Glutamatergic neuron (in vitro differentiated cells): ENCODE data around the gene SLC23A1. TPM values are rescaled to one million over a fixed set of nuclear protein-coding genes. Genes with fewer than 3 reads are reported as not detected.

Source experiments
- DNase-seq: peaks from one replicate; pipeline ENCODE4 v3.0.0; 2022
- H3K27ac Mint-ChIP-seq: one replicate; pipeline ENCODE4 v1.8.0; 2020; ENCODE audit warnings: mild to moderate bottlenecking, mixed read lengths, inconsistent platforms; ENCODE audit not compliant: unreplicated experiment
- H3K27me3 Mint-ChIP-seq: one replicate; pipeline ENCODE4 v1.8.0; 2020; ENCODE audit warnings: mild to moderate bottlenecking, moderate library complexity, mixed read lengths, inconsistent platforms; ENCODE audit not compliant: unreplicated experiment
- H3K36me3 Mint-ChIP-seq: one replicate; pipeline ENCODE4 v1.8.0; 2020; ENCODE audit warnings: mild to moderate bottlenecking, mixed read lengths, inconsistent platforms; ENCODE audit not compliant: unreplicated experiment
- H3K4me1 Mint-ChIP-seq: one replicate; pipeline ENCODE4 v1.8.0; 2020; ENCODE audit warnings: mild to moderate bottlenecking, low read depth, mixed read lengths, inconsistent platforms; ENCODE audit not compliant: unreplicated experiment
- H3K4me3 Mint-ChIP-seq: one replicate; pipeline ENCODE4 v1.8.0; 2020; ENCODE audit warnings: mild to moderate bottlenecking, mixed read lengths, inconsistent platforms; ENCODE audit not compliant: unreplicated experiment
- H3K9me3 Mint-ChIP-seq: one replicate; pipeline ENCODE4 v1.8.0; 2020; ENCODE audit warnings: mild to moderate bottlenecking, moderate library complexity, mixed read lengths, inconsistent platforms; ENCODE audit not compliant: unreplicated experiment
- total RNA-seq: library from RNA; stranded (reverse); fragmentation: NEBNext Ultra II Directional; extraction: Animal tissue kit (Norgen Biotek cat#: 25700); gene quantifications from one replicate; pipeline ENCODE4 v1.2.1, GENCODE V29; 2021; ENCODE audit not compliant: unreplicated experiment
- TF ChIP-seq, protein P1 (sequence below): fragments of 200-600 bp; sonication (generic); IDR thresholded peaks from one replicate; pipeline ENCODE4 v1.5.0; 2021; ENCODE audit not compliant: partially characterized antibody, unreplicated experiment

The SLC23A1 gene
- total RNA-seq, 1 donor from 2014 or later: not detected

DNA sequence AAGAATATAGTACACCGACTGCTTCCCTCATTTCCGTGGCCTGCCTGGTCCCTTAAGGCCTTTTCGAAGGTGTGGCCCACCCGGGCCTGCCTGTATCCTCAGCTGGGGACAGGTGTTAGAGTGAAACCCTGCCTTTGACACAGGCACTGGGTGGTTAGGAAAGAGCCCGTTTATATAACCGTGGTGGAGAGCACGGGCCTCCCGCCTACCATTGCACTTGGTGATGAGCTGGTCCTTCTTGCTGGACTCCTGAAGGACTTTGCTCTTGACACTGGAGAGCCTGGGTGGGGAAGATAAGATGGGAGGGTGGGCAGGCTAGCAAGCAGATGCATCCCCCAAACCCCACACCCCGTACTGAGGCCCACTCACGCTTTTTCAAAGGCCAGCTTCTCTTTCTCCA, 18.4 kb upstream of the SLC23A1 start:
- H3K4me1 Mint-ChIP-seq: peaks cover 4% of the 10 kb centered on the region
- no peaks in the 10 kb centered on the region for H3K27me3 Mint-ChIP-seq
- TF ChIP-seq, protein P1, sequence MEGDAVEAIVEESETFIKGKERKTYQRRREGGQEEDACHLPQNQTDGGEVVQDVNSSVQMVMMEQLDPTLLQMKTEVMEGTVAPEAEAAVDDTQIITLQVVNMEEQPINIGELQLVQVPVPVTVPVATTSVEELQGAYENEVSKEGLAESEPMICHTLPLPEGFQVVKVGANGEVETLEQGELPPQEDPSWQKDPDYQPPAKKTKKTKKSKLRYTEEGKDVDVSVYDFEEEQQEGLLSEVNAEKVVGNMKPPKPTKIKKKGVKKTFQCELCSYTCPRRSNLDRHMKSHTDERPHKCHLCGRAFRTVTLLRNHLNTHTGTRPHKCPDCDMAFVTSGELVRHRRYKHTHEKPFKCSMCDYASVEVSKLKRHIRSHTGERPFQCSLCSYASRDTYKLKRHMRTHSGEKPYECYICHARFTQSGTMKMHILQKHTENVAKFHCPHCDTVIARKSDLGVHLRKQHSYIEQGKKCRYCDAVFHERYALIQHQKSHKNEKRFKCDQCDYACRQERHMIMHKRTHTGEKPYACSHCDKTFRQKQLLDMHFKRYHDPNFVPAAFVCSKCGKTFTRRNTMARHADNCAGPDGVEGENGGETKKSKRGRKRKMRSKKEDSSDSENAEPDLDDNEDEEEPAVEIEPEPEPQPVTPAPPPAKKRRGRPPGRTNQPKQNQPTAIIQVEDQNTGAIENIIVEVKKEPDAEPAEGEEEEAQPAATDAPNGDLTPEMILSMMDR: no peak
- H3K27ac Mint-ChIP-seq: no peak overlapping the region
- H3K4me3 Mint-ChIP-seq: no peak overlapping the region
- peaks cover 6% of the 10 kb centered on the region for H3K9me3 Mint-ChIP-seq
- no peaks in the 10 kb centered on the region for H3K36me3 Mint-ChIP-seq
- DNase-seq: no peak

DNA sequence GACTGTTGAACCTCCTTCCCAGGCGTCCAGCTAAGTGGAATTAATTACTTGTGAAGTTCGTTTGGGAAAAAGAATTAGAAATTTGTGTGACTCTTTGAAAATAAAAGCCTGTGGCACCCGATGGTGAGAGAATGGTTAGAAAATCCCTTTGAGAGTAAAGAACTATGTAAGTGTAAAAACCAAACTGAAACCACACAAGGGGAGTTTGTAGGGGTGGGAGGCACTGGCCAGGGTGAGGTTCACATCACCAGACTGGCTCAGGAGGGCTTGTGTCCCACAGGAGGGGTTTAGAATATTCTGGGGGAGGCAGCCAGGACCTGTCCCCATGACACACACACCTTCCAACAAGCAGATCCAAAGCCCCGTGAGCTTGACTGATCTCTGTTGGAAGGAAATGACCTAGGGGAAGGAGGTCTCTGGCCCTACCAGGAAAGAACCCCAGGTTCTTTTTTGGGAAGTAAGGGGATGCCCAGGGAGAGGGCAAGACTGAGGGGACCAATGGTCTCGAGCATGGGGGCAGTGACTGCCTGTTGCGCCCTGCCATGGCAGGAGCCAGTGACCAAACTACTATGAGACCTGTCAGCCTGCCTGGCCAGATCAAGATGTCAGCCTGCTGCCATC, 16.5 kb upstream of the SLC23A1 start:
- TF ChIP-seq, protein P1: no peak
- no peaks in the 10 kb centered on the region for H3K36me3 Mint-ChIP-seq
- no peak for DNase-seq
- H3K4me3 Mint-ChIP-seq: no peak overlapping the region
- peaks cover 5% of the 10 kb centered on the region for H3K27me3 Mint-ChIP-seq
- H3K4me1 Mint-ChIP-seq: peaks cover 4% of the 10 kb centered on the region
- no peak overlapping the region for H3K27ac Mint-ChIP-seq
- peaks cover 6% of the 10 kb centered on the region for H3K9me3 Mint-ChIP-seq

DNA sequence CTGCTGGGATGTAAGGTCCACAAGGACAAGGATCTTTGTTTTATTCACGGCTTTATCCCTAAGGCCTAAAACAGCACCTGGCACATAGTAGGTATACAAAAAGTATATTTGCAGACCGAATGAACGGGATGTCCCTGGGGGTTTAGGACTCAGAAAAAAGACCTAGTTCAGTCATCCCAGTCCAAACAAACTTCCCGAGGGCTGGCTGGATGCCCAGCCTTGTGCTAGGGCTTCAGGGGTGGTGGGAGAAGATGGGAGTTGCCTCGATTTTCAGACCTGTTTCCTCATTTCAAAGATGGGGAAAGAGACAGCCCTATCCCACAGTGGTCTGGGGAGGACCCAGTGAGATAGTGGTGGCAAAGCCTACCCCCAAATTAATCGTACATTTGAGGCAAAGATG, 14.8 kb upstream of the SLC23A1 start:
- no peak for DNase-seq
- peaks cover 5% of the 10 kb centered on the region for H3K9me3 Mint-ChIP-seq
- no peak overlapping the region for H3K27ac Mint-ChIP-seq
- no peaks in the 10 kb centered on the region for H3K36me3 Mint-ChIP-seq
- TF ChIP-seq, protein P1: no peak
- H3K4me1 Mint-ChIP-seq: peaks cover 1% of the 10 kb centered on the region
- peaks cover 5% of the 10 kb centered on the region for H3K27me3 Mint-ChIP-seq
- H3K4me3 Mint-ChIP-seq: no peak overlapping the region

DNA sequence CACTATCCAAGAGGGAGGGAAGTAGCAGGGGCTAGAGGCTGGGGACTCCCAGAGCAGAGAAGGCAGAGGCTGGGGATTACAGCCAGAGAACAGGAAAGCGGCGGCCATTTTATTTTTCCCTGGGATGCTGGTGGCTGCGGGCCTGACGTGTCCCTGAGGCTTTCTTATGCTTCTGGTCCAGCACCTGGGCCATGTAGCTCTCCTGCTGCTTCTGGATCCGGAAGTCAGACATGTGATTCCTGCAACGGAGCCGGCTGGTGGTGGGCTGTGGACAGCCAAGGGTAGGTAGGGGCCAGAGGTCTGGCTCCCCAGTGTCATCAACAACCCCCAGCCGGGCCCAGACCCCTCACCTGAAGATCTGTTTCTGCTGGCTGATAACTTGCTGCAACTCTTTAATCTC, 13.6 kb upstream of the SLC23A1 start:
- Mint-ChIP-seq H3K9me3 (no peaks in the 10 kb centered on the region), H3K27ac (no peak overlapping the region), H3K36me3 (no peaks in the 10 kb centered on the region), H3K4me1 (no peaks in the 10 kb centered on the region), H3K27me3 (peaks cover 8% of the 10 kb centered on the region), H3K4me3 (no peak overlapping the region)
- TF ChIP-seq, protein P1: no peak
- DNase-seq: no peak

DNA sequence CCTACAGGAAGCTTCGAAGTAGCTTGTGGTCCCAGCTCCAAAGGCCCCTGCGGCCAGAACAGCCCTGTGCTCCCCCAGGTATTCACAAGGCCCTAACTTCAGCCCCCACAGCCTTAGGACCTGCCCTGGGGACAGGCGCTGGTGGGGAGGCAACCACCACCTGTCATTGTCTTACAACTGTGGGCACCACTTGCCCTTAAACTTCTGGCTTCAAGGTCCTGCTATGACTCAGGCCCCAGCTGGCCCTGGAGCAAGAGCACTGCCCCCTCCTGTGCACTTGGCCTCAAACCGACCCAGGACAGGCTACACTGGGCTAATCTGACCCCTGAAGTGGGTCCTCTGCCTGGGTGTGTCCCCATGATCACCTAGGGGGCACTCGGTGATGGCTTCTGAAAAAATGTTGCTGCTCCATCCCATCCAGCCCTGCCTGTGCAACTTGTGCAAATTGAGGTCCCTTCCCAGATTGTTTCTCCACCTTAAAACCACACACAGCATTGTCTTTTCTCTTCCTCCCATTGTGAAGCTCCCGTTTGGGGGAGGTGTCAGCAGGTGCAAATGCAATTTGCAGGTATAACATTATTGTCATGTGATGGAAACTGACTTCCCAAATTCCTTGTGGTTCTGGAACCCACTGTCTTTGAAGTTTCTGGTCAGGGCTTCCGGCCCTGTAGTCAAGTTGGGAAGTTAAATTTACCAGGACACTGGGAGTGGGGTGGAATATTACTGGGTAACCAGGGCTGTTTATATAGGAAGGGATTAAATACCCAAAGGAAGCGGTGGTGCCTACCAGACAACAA, 12.9 kb upstream of the SLC23A1 start:
- Mint-ChIP-seq H3K27ac (no peak overlapping the region), H3K27me3 (peaks cover 9% of the 10 kb centered on the region), H3K9me3 (no peaks in the 10 kb centered on the region), H3K4me3 (no peak overlapping the region), H3K4me1 (no peaks in the 10 kb centered on the region), H3K36me3 (no peaks in the 10 kb centered on the region)
- no peak for DNase-seq
- TF ChIP-seq, protein P1: no peak
